Measurements from ENCODE around the gene PLTP. TPM values are rescaled to one million over a fixed set of nuclear protein-coding genes. Genes with fewer than 3 reads are reported as not detected.

Gene PLTP
- polyA plus RNA-seq, 4 donors = 122 to 170 (median 131) TPM

DNA sequence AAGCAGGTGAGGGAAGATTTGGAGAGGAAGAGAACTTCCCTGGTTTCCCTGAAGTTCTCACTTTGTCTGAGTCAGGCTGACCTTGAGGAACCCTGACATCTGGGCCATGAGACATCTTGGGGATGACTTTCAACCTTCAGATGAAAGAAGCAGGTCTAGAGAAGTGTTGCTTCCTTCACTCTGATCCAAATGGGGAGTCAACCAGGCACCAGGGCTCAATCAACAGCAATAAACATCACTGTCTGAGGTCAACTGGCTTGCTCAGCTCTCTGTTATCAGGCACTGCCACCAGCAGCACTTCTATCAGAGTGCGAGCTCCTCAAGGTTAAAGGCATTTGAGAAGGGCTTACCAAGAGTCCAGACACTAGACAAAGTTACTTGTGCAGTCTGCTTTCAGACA is 61.0 kb downstream of the PLTP start:
- DNase-seq (ENCODE audit: low read depth in 4 of 4, low spot score in 2 of 4) = no peak

DNA sequence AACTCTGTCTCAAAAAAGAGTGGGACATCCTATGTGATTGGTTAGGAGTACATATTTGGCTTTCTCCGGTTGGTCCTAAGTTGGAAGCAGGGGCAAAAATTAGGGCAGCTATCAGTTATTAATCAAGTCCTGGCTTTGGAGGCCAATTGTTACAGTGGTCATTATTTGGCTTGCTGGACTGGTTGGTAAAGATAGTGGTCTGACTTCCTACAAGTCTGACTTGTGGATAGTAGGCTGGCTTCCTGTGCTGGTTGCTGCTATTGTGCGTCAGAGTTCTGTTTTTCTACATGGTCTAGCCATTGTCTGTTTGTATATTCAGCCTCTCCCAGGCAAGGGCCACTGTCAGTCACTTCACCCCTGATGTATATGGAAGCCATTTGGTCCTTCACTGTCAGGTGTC is 61.7 kb downstream of the PLTP start:
- no peak for DNase-seq (ENCODE audit: low read depth in 4 of 4, low spot score in 2 of 4)

DNA sequence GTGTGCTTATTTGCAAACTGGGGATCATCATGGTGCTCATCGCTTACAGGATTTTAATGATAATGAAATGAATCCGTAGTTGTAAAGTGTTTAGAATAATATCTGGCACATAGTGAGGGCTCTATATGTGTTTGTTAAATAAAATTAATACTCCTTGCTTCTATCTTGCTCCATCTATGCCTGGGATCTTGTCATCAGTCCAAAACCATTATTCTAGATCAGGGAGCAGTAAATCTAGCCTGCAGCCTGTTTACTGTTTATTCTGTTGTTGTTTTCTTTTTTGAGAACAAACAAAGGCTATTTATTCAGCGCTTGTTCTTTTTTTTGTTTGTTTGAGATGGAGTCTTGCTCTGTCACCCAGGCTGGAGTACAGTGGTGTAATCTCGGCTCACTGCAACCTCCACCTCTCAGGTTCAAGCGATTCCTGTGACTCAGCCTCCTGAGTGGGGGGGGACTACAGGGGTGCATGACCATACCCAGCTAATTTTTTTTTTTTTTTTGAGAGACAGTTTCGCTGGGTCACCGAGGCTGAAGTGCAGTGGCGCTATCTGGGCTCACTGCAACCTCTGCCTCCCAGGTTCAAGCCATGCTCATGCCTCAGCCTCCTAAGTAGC is 62.9 kb downstream of the PLTP start:
- DNase-seq (ENCODE audit: low read depth in 4 of 4, low spot score in 2 of 4) = no peak

Other genes starting within 250 kb of the PLTP start
- gene WFDC11, start 241.9 kb downstream of the PLTP start, polyA plus RNA-seq (ENCODE audit: insufficient read length in 4 of 4) = under 1 TPM in 1 of 4 donors, not detected in 3; 0.27 TPM
- not detected for gene WFDC13, start 210.1 kb downstream of the PLTP start, polyA plus RNA-seq (ENCODE audit: insufficient read length in 4 of 4)
- gene WFDC10B, start 207.1 kb downstream of the PLTP start, polyA plus RNA-seq (ENCODE audit: insufficient read length in 4 of 4) = not detected
- not detected for gene SPINT4, start 189.8 kb downstream of the PLTP start, polyA plus RNA-seq (ENCODE audit: insufficient read length in 4 of 4)
- gene WFDC3, start 120.3 kb downstream of the PLTP start, polyA plus RNA-seq (ENCODE audit: insufficient read length in 4 of 4) = 1 to 10 TPM; 1.0 to 2.2 (median 1.7) TPM
- gene DNTTIP1, start 120.2 kb downstream of the PLTP start, polyA plus RNA-seq (ENCODE audit: insufficient read length in 4 of 4) = 10 to 100 TPM; 34.9 to 46.2 (median 39.1) TPM
- 10 to 100 TPM; 56.3 to 76.9 (median 67.4) TPM for gene UBE2C, start 99.5 kb downstream of the PLTP start, polyA plus RNA-seq (ENCODE audit: insufficient read length in 4 of 4)
- 1 to 10 TPM in 2 of 4 donors, under 1 TPM in 2; 0.32 to 1.4 (median 0.98) TPM for gene TNNC2, start 84.8 kb downstream of the PLTP start, polyA plus RNA-seq (ENCODE audit: insufficient read length in 4 of 4)
- 10 to 100 TPM; 11.3 to 22.4 (median 17.5) TPM for gene SNX21, start 78.4 kb downstream of the PLTP start, polyA plus RNA-seq (ENCODE audit: insufficient read length in 4 of 4)
- 10 to 100 TPM; 20.9 to 32.3 (median 26.7) TPM for gene ACOT8, start 54.8 kb downstream of the PLTP start, polyA plus RNA-seq (ENCODE audit: insufficient read length in 4 of 4)
- 1 to 10 TPM; 5.4 to 5.7 (median 5.6) TPM for gene ZSWIM3, start 54.5 kb downstream of the PLTP start, polyA plus RNA-seq (ENCODE audit: insufficient read length in 4 of 4)
- gene ZSWIM1, start 30.9 kb downstream of the PLTP start, polyA plus RNA-seq (ENCODE audit: insufficient read length in 4 of 4) = 10 to 100 TPM; 13.3 to 18.5 (median 15.7) TPM
- 1 to 10 TPM; 2.6 to 7.4 (median 4.8) TPM for gene SPATA25, start 24.5 kb downstream of the PLTP start, polyA plus RNA-seq (ENCODE audit: insufficient read length in 4 of 4)
- gene NEURL2, start 20.9 kb downstream of the PLTP start, polyA plus RNA-seq (ENCODE audit: insufficient read length in 4 of 4) = 10 to 100 TPM in 2 of 4 donors, 1 to 10 TPM in 2; 4.2 to 11.2 (median 9.3) TPM
- 100 to 1,000 TPM; 112 to 176 (median 131) TPM for gene CTSA, start 20.8 kb downstream of the PLTP start, polyA plus RNA-seq (ENCODE audit: insufficient read length in 4 of 4)
- gene PCIF1, start 22.5 kb upstream of the PLTP start, polyA plus RNA-seq (ENCODE audit: insufficient read length in 4 of 4) = 10 to 100 TPM; 43.3 to 57.8 (median 50.8) TPM
- gene ZNF335, start 60.0 kb upstream of the PLTP start, polyA plus RNA-seq (ENCODE audit: insufficient read length in 4 of 4) = 10 to 100 TPM; 10.7 to 21.1 (median 14.2) TPM
- under 1 TPM; 0.35 to 0.68 (median 0.43) TPM for gene MMP9, start 96.8 kb upstream of the PLTP start, polyA plus RNA-seq (ENCODE audit: insufficient read length in 4 of 4)
- 1 to 10 TPM; 1.5 to 3.2 (median 1.7) TPM for gene SLC12A5, start 117.1 kb upstream of the PLTP start, polyA plus RNA-seq (ENCODE audit: insufficient read length in 4 of 4)
- 10 to 100 TPM; 53.7 to 62.9 (median 57.5) TPM for gene NCOA5, start 177.8 kb upstream of the PLTP start, polyA plus RNA-seq (ENCODE audit: insufficient read length in 4 of 4)
- 1 to 10 TPM; 4.4 to 6.6 (median 6.0) TPM for gene CD40, start 206.2 kb upstream of the PLTP start, polyA plus RNA-seq (ENCODE audit: insufficient read length in 4 of 4)

All from left renal cortex interstitium (tissue), 4 donors.